HEK293 (cell line): Measurements from ENCODE around the gene PALM3.
A peak's percentile ranks its signal among the peaks of the same experiment; 100 is the strongest.
"Not testable (repeated sequence)": the region's sequence is repeated elsewhere in the genome, so short reads cannot be mapped to it uniquely, and the experiment has no call there.

Experiments
- CTCF ChIA-PET: fragments of 350-600 bp; formaldehyde crosslinking; extraction: SDS; loops from one replicate; lab custom pipeline; 2021; ENCODE audit warnings: antibody characterized with exemption; lab: Yijun Ruan, JAX
- POLR2A ChIA-PET: fragments of 300-600 bp; formaldehyde crosslinking; extraction: SDS; loops from one replicate; lab custom pipeline; 2020; ENCODE audit warnings: antibody characterized with exemption, inconsistent platforms; lab: Yijun Ruan, JAX
- H3K27ac ChIP-seq: fragments of 200-500 bp; sonication (Bioruptor generic); 2 replicates; pipeline ENCODE4 v1.5.1; 2014; ENCODE audit warnings: low read depth, low read length, control low read depth, inconsistent platforms; ENCODE audit errors: extremely low read depth
- H3K36me3 ChIP-seq, 2 experiments: fragments of 200-500 bp in 1 of 2; sonication (Bioruptor generic) in 1 of 2; 1 replicate in 1 of 2; 2 replicates in 1 of 2; pipeline ENCODE4 v1.5.1; 2014 to 2017; ENCODE audit warnings: inconsistent platforms in 2 of 2, low read length in 2 of 2; ENCODE audit not compliant: control insufficient read depth in 2 of 2, insufficient read depth in 1 of 2
- H3K4me1 ChIP-seq: fragments of 200-500 bp; sonication (Bioruptor generic); 2 replicates; pipeline ENCODE4 v1.5.1; 2014; ENCODE audit warnings: mild to moderate bottlenecking, low read length, inconsistent platforms; ENCODE audit not compliant: control insufficient read depth, insufficient read depth
- H3K4me3 ChIP-seq: 2 replicates; pipeline ENCODE4 v1.5.1; 2011; ENCODE audit warnings: low read depth, mild to moderate bottlenecking, control low read depth, low read length, moderate library complexity
- H3K9me3 ChIP-seq: fragments of 200-500 bp; sonication (Bioruptor generic); 2 replicates; pipeline ENCODE4 v1.5.1; 2014; ENCODE audit warnings: low read depth, low read length, inconsistent platforms; ENCODE audit not compliant: control insufficient read depth, insufficient read depth
- ATF2 ChIP-seq: fragments of 450-650 bp; formaldehyde crosslinking; IDR thresholded peaks from 2 replicates; pipeline ENCODE4 v1.5.1; 2016; ENCODE audit warnings: missing biosample characterization, missing genetic modification characterization, low read depth
- IKZF3 ChIP-seq: fragments of 450-650 bp; IDR thresholded peaks from 2 replicates; pipeline ENCODE4 v1.5.0; 2018; ENCODE audit warnings: missing biosample characterization, mild to moderate bottlenecking, missing genetic modification characterization, moderate library complexity
- INSM2 ChIP-seq: fragments of 450-650 bp; formaldehyde crosslinking; IDR thresholded peaks from 2 replicates; pipeline ENCODE4 v1.5.1; 2016; ENCODE audit warnings: missing biosample characterization, missing genetic modification characterization
- SCRT2 ChIP-seq: fragments of 450-650 bp; formaldehyde crosslinking; IDR thresholded peaks from 2 replicates; pipeline ENCODE4 v1.5.1; 2016; ENCODE audit warnings: missing biosample characterization, missing genetic modification characterization
- SP3 ChIP-seq: fragments of 450-650 bp; formaldehyde crosslinking; IDR thresholded peaks from 2 replicates; pipeline ENCODE4 v1.5.1; 2016; ENCODE audit warnings: missing biosample characterization, missing genetic modification characterization
- ZBTB11 ChIP-seq: fragments of 450-650 bp; formaldehyde crosslinking; conservative IDR thresholded peaks from 2 replicates; pipeline ENCODE4 v1.5.1; 2016; ENCODE audit warnings: low read depth, missing biosample characterization, missing genetic modification characterization
- ZIC2 ChIP-seq: fragments of 450-650 bp; formaldehyde crosslinking; IDR thresholded peaks from 2 replicates; pipeline ENCODE4 v1.5.1; 2016; ENCODE audit warnings: missing biosample characterization, missing genetic modification characterization
- ZNF121 ChIP-seq: fragments of 450-650 bp; formaldehyde crosslinking; IDR thresholded peaks from 2 replicates; pipeline ENCODE4 v1.5.1; 2016; ENCODE audit warnings: missing biosample characterization, missing genetic modification characterization
- ZNF280D ChIP-seq: fragments of 450-650 bp; formaldehyde crosslinking; IDR thresholded peaks from 2 replicates; pipeline ENCODE4 v1.5.1; 2016; ENCODE audit warnings: missing biosample characterization, missing genetic modification characterization
- ZNF311 ChIP-seq: fragments of 450-650 bp; formaldehyde crosslinking; IDR thresholded peaks from 2 replicates; pipeline ENCODE4 v1.5.1; 2017; ENCODE audit warnings: missing biosample characterization, missing genetic modification characterization, borderline replicate concordance
- ZNF362 ChIP-seq: fragments of 450-650 bp; formaldehyde crosslinking; IDR thresholded peaks from 2 replicates; pipeline ENCODE4 v1.5.1; 2016; ENCODE audit warnings: missing biosample characterization, missing genetic modification characterization
- ZNF544 ChIP-seq: fragments of 450-650 bp; formaldehyde crosslinking; IDR thresholded peaks from 2 replicates; pipeline ENCODE4 v1.5.0; 2017; ENCODE audit warnings: missing biosample characterization, missing genetic modification characterization
- ZNF548 ChIP-seq: fragments of 450-650 bp; formaldehyde crosslinking; IDR thresholded peaks from 2 replicates; pipeline ENCODE4 v1.5.1; 2016; ENCODE audit warnings: missing biosample characterization, missing genetic modification characterization
- ZNF623 ChIP-seq: fragments of 450-650 bp; formaldehyde crosslinking; IDR thresholded peaks from 2 replicates; pipeline ENCODE4 v1.5.1; 2016; ENCODE audit warnings: missing biosample characterization, missing genetic modification characterization
- ZNF76 ChIP-seq: fragments of 450-650 bp; formaldehyde crosslinking; IDR thresholded peaks from 2 replicates; pipeline ENCODE4; 2016; ENCODE audit warnings: low read depth, missing biosample characterization, missing genetic modification characterization, borderline replicate concordance
- ZNF785 ChIP-seq: fragments of 450-650 bp; formaldehyde crosslinking; IDR thresholded peaks from 2 replicates; pipeline ENCODE4 v1.5.1; 2016; ENCODE audit warnings: missing biosample characterization, missing genetic modification characterization

PALM3 gene

GRCh38 chr19:14051980-14052379 is 9.9 kb downstream of the PALM3 start:
- Histone ChIP-seq H3K27ac (no peak overlapping the region), H3K4me1 (no peaks in the 10 kb centered on the region), H3K36me3 (no peaks in the 10 kb centered on the region; a peak in 1 of 3 replicates), H3K9me3 (no peaks in the 10 kb centered on the region; the same call in 1 of the 2 replicates), H3K4me3 (no peak overlapping the region)
- CTCF ChIA-PET, result interaction anchor here (1.0 to 2.4 kb wide), 4 partner anchors 8 to 62 kb away, joined by 3 to 20 read pairs (median 4); no protein-coding TSS in a partner anchor
- no peak for TF ChIP-seq SP3 (tag by site-specific recombination)
- TF ChIP-seq INSM2 (tag by site-specific recombination), result no peak
- no peak for TF ChIP-seq SCRT2
- TF ChIP-seq ZNF785 (tag by site-specific recombination), result no peak
- TF ChIP-seq ZNF362, result no peak
- no peak for TF ChIP-seq ATF2 (tag by site-specific recombination)
- TF ChIP-seq ZNF311, result no peak
- TF ChIP-seq IKZF3 (tag by site-specific recombination), result no peak
- no peak for TF ChIP-seq ZNF548 (tag by site-specific recombination)
- no peak for TF ChIP-seq ZNF76 (tag by site-specific recombination)
- TF ChIP-seq ZBTB11, result no peak
- POLR2A ChIA-PET, result no interaction called here

GRCh38 chr19:14050961-14051360 is 10.9 kb downstream of the PALM3 start:
- H3K36me3 ChIP-seq, H3K27ac ChIP-seq, POLR2A ChIA-PET, H3K9me3 ChIP-seq, H3K4me1 ChIP-seq, H3K4me3 ChIP-seq: not testable (repeated sequence)
- peak; percentile 80 for TF ChIP-seq ZNF121
- CTCF ChIA-PET, result interaction anchor here (0.6 to 1.2 kb wide), 7 partner anchors 9 to 1685 kb away, joined by 3 to 4 read pairs (median 4); no protein-coding TSS in a partner anchor

DNA sequence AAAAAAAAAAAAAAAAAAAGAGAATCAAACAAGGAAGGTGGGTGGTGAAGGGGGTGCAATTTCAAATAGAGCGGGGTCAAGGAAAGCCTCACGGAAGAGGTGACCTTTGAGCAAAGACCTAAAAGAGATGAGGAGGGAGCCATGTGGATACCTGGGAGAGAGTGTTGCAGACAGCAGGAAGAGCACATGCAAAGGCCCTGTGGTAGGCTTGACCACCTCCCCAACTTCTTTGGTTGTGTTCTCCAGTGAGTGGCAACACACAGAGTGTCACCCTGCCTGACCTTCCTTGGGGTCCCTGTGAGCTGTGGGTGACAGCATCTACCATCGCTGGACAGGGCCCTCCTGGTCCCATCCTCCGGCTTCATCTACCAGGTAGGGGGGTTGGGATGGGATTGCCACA is 11.4 kb downstream of the PALM3 start:
- POLR2A ChIA-PET, result no interaction called here
- Histone ChIP-seq H3K9me3 (no peaks in the 10 kb centered on the region; the same call in 1 of the 2 replicates), H3K4me3 (no peak overlapping the region), H3K4me1 (no peaks in the 10 kb centered on the region), H3K36me3 (no peaks in the 10 kb centered on the region; a peak in 1 of 3 replicates), H3K27ac (no peak overlapping the region)
- TF ChIP-seq ZNF280D (tag by site-specific recombination) (no peak), ZNF544 (tag by site-specific recombination) (no peak), ZNF623 (tag by site-specific recombination) (peak; percentile 98), ZIC2 (tag by site-specific recombination) (no peak)
- CTCF ChIA-PET, result interaction anchor here (0.6 to 2.6 kb wide), 5 partner anchors 8 to 1084 kb away, joined by 3 to 7 read pairs (median 4); no protein-coding TSS in a partner anchor
